Rectal smooth muscle tissue (tissue), 1 donor: Measurements from ENCODE around the gene AP1G2.
"Not testable (repeated sequence)": the region's sequence is repeated elsewhere in the genome, so short reads cannot be mapped to it uniquely, and the experiment has no call there.

Experiments
- H3K27ac ChIP-seq: one replicate; pipeline ENCODE4 v1.7.0; 2013; ENCODE audit warnings: low read depth, low read length, inconsistent platforms
- H3K27me3 ChIP-seq: one replicate; pipeline ENCODE4 v1.7.0; 2013; ENCODE audit warnings: low read length; ENCODE audit not compliant: control insufficient read depth, insufficient read depth
- H3K36me3 ChIP-seq: one replicate; pipeline ENCODE4 v1.7.0; 2013; ENCODE audit warnings: low read length; ENCODE audit not compliant: control insufficient read depth, insufficient read depth
- H3K4me1 ChIP-seq: one replicate; pipeline ENCODE4 v1.7.0; 2013; ENCODE audit warnings: low read length; ENCODE audit not compliant: control insufficient read depth, insufficient read depth
- H3K4me3 ChIP-seq: one replicate; pipeline ENCODE4 v1.7.0; 2013; ENCODE audit warnings: low read length
- H3K9ac ChIP-seq: one replicate; pipeline ENCODE4 v1.7.0; 2013; ENCODE audit warnings: low read length

Gene AP1G2

DNA sequence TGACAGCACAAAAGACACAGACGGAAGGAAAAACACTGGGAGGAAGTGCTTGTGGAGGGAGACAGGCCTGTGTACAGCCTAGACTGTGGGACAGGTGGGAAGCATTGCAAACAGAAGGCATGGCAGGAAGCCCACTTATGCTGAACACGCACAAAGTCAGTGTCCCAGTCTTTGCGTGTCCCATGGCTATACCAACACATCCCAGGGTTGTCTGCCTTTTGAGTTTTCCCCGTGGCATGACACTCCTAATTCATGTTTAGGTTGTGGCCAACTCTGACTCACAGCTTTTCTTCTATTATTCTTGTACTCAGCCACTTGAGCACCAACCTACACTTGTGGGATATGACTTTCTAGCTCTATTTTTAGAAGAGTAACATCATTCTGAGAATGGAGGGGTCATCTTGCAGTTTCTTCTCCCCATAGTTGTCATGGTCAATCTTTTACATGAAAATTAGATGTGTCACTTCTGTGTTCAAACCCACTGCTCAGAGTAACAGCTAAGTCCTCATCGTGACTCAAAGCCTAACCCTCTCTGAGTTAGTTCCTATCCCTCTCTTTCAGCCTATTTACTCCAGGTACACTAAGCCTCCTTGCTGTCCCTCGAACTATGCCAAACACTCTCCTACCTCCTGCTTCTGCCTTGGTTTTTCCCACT is 38.5 kb upstream of the AP1G2 start:
- no peak overlapping the region for H3K27ac ChIP-seq
- no peak overlapping the region for H3K9ac ChIP-seq
- H3K36me3 ChIP-seq: no peaks in the 10 kb centered on the region
- H3K4me1 ChIP-seq: no peaks in the 10 kb centered on the region
- H3K4me3 ChIP-seq: no peak overlapping the region
- no peaks in the 10 kb centered on the region for H3K27me3 ChIP-seq

- H3K4me1 ChIP-seq: no peaks in the 10 kb centered on the region
- H3K4me3 ChIP-seq: no peak overlapping the region
- no peak overlapping the region for H3K27ac ChIP-seq
- H3K36me3 ChIP-seq: no peaks in the 10 kb centered on the region
- no peaks in the 10 kb centered on the region for H3K27me3 ChIP-seq
- no peak overlapping the region for H3K9ac ChIP-seq
Measured at GRCh38 chr14:23604675-23605170, 37.1 kb upstream of the AP1G2 start.

GRCh38 chr14:23604148-23604547 is 36.6 kb upstream of the AP1G2 start:
- Histone ChIP-seq H3K4me3 (no peak overlapping the region), H3K36me3 (no peaks in the 10 kb centered on the region), H3K4me1 (no peaks in the 10 kb centered on the region), H3K27me3 (no peaks in the 10 kb centered on the region), H3K27ac (no peak overlapping the region), H3K9ac (no peak overlapping the region)

DNA sequence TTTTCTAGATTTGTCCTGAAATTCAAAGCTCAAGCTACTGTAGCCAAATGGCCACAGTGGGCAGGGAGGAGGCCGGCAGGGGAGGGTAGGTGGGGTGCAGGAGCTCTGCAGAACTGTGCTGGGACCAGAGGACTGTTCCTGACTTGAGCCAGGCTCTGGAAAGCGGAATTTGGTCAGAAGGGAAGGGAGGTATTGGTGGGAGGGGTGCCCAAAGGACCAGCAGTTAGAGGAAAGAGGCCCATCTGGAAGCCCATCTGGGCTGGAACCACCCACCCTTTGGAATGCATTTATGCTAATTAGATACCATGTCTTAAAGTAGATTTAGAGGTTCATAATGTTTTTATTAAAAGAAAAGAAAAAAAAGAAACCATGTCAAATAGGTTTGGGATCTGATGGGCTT is 35.5 kb upstream of the AP1G2 start:
- no peaks in the 10 kb centered on the region for H3K4me1 ChIP-seq
- H3K36me3 ChIP-seq: no peaks in the 10 kb centered on the region
- H3K27ac ChIP-seq: no peak overlapping the region
- H3K27me3 ChIP-seq: no peaks in the 10 kb centered on the region
- H3K9ac ChIP-seq: no peak overlapping the region
- no peak overlapping the region for H3K4me3 ChIP-seq

- H3K27ac ChIP-seq: no peak overlapping the region
- no peak overlapping the region for H3K4me3 ChIP-seq
- H3K27me3 ChIP-seq: no peaks in the 10 kb centered on the region
- no peak overlapping the region for H3K9ac ChIP-seq
- no peaks in the 10 kb centered on the region for H3K36me3 ChIP-seq
- H3K4me1 ChIP-seq: no peaks in the 10 kb centered on the region
Measured at GRCh38 chr14:23602181-23603095, 34.8 kb upstream of the AP1G2 start.

DNA sequence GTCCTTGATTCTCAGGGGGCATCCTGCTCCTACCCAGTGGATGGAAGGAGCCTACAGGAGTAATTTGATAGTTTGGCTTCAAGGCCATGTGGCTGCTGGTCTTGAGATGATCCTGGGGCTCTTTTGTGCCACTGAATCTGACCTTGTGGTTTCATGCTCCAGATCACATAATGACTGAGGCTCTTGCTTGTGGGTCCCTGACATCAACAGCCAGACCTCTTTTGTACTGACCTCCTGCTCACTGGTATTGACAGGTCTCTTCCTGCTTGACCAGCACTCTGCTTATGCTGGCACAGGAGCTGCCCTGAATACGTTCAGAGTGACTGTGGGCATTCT is 34.2 kb upstream of the AP1G2 start:
- Histone ChIP-seq H3K4me3 (no peak overlapping the region), H3K27ac (no peak overlapping the region), H3K27me3 (no peaks in the 10 kb centered on the region), H3K36me3 (no peaks in the 10 kb centered on the region), H3K4me1 (no peaks in the 10 kb centered on the region), H3K9ac (no peak overlapping the region)

GRCh38 chr14:23601424-23601823 is 33.8 kb upstream of the AP1G2 start:
- Histone ChIP-seq H3K4me1 (no peaks in the 10 kb centered on the region), H3K9ac (no peak overlapping the region), H3K36me3 (no peaks in the 10 kb centered on the region), H3K4me3 (no peak overlapping the region), H3K27ac (no peak overlapping the region), H3K27me3 (no peaks in the 10 kb centered on the region)

- Histone ChIP-seq H3K4me1 (no peaks in the 10 kb centered on the region), H3K27me3 (no peaks in the 10 kb centered on the region), H3K9ac (no peak overlapping the region), H3K27ac (no peak overlapping the region), H3K4me3 (no peak overlapping the region), H3K36me3 (no peaks in the 10 kb centered on the region)
Measured at GRCh38 chr14:23600806-23601205, 33.2 kb upstream of the AP1G2 start.

DNA sequence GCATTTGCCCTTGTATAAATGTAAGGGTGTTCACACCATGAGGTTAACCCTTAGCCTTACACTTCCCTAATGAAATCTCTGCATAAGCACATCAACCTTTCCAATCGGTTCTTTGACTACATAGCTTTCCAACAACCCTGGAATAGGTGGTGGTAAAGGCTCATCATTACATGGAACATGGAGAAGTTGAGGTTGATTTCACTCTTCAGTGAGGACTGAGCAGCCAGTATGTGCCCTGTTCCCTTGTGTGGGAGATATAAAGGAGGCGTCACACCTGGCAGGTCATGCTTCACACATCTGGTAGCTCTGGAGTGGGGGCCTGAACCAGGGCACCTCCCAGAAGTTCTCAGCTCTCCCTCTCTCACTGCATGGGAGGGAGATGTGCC is 32.7 kb upstream of the AP1G2 start:
- H3K27me3 ChIP-seq: no peaks in the 10 kb centered on the region
- no peaks in the 10 kb centered on the region for H3K4me1 ChIP-seq
- no peaks in the 10 kb centered on the region for H3K36me3 ChIP-seq
- H3K27ac ChIP-seq: no peak overlapping the region
- no peak overlapping the region for H3K4me3 ChIP-seq
- H3K9ac ChIP-seq: no peak overlapping the region

GRCh38 chr14:23594191-23594590 is 26.6 kb upstream of the AP1G2 start:
- not testable (repeated sequence) for H3K27me3 ChIP-seq, H3K36me3 ChIP-seq, H3K4me1 ChIP-seq, H3K27ac ChIP-seq, H3K9ac ChIP-seq, H3K4me3 ChIP-seq

DNA sequence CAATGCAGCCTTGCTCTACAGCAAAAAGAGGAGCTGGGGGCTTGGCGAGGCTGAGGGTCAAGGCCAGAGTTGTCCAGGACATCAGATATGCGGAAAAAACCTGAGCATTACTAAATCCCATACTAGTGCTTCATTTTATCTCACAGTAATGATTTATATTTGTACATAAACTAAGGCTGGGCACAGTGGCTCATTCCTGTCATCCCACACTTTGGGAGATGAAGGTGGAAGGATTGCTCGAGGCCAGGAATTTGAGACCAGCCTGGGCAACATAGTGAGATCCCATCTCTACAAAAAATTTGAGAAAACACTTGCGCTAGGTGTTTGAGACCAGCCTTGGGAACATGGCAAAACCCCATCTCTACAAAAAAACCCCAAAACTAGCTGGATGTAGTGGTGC is 22.6 kb upstream of the AP1G2 start:
- Histone ChIP-seq H3K9ac (no peak overlapping the region), H3K4me1 (no peaks in the 10 kb centered on the region), H3K27ac (no peak overlapping the region), H3K4me3 (no peak overlapping the region), H3K36me3 (no peaks in the 10 kb centered on the region), H3K27me3 (no peaks in the 10 kb centered on the region)

DNA sequence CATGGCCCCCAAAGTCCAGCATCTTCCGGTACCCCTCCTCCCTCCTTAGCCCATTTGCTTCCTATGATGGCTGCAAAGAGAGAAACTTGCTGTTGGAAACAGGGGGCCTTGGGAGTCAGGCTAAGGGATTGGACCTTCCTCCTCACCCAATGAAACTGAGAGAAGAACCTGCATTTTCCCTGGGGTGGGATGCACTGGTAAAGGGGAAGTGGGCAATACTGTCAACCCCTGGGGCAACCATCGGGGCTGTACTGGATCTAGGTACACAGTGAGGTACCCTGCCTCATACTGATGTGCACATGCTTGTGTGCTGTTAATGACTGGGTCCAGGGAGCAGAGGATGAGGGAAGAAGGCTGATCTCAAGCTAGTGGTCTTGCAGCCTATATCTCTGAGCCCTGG is 22.0 kb upstream of the AP1G2 start:
- Histone ChIP-seq H3K27ac (no peak overlapping the region), H3K4me1 (no peaks in the 10 kb centered on the region), H3K4me3 (no peak overlapping the region), H3K36me3 (no peaks in the 10 kb centered on the region), H3K9ac (no peak overlapping the region), H3K27me3 (no peaks in the 10 kb centered on the region)
